H9 (cell line): Measurements from ENCODE around the gene B4GALNT1. TPM values are rescaled to one million over a fixed set of nuclear protein-coding genes. Genes with fewer than 3 reads are reported as not detected.
A peak's percentile ranks its signal among the peaks of the same experiment; 100 is the strongest.

Source experiments
- DNase-seq: peaks from one replicate; pipeline ENCODE4 v3.0.0-alpha.2; 2017
- H2AFZ ChIP-seq: one replicate; pipeline ENCODE4 v1.6.1; 2013; ENCODE audit warnings: mild to moderate bottlenecking, low read length, control low read depth, moderate library complexity
- H2AK5ac ChIP-seq: 2 replicates; pipeline ENCODE4 v1.6.1; 2013; ENCODE audit warnings: low read length, control low read depth, mixed read lengths; ENCODE audit not compliant: insufficient read length
- H2BK120ac ChIP-seq: one replicate; pipeline ENCODE4 v1.6.1; 2013; ENCODE audit warnings: low read depth, mild to moderate bottlenecking, low read length, control low read depth, inconsistent platforms; ENCODE audit not compliant: poor library complexity, severe bottlenecking
- H2BK12ac ChIP-seq: 2 replicates; pipeline ENCODE4 v1.6.1; 2013; ENCODE audit warnings: low read length, control low read depth, mixed read lengths, low read depth; ENCODE audit not compliant: insufficient read length
- H2BK15ac ChIP-seq: 2 replicates; pipeline ENCODE4 v1.6.1; 2013; ENCODE audit warnings: low read depth, low read length, control low read depth
- H2BK20ac ChIP-seq: one replicate; pipeline ENCODE4 v1.6.1; 2013; ENCODE audit warnings: low read depth, mild to moderate bottlenecking, low read length, control low read depth, inconsistent platforms; ENCODE audit not compliant: poor library complexity, severe bottlenecking
- H2BK5ac ChIP-seq: 2 replicates; pipeline ENCODE4 v1.6.1; 2013; ENCODE audit warnings: low read length, control low read depth, mixed read lengths; ENCODE audit not compliant: insufficient read length
- H3K14ac ChIP-seq: 2 replicates; pipeline ENCODE4 v1.6.1; 2013; ENCODE audit warnings: low read length, control low read depth; ENCODE audit not compliant: insufficient read depth
- H3K18ac ChIP-seq: 2 replicates; pipeline ENCODE4 v1.6.1; 2013; ENCODE audit warnings: low read depth, mild to moderate bottlenecking, mixed read lengths, low read length, control low read depth; ENCODE audit not compliant: insufficient read length
- H3K23ac ChIP-seq: 2 replicates; pipeline ENCODE4 v1.6.1; 2013; ENCODE audit warnings: low read length, control low read depth, mixed read lengths, low read depth; ENCODE audit not compliant: insufficient read length
- H3K23me2 ChIP-seq: 2 replicates; pipeline ENCODE4 v1.6.1; 2013; ENCODE audit warnings: low read depth, mild to moderate bottlenecking, mixed read lengths, low read length, control low read depth; ENCODE audit not compliant: insufficient read length, poor library complexity, severe bottlenecking
- H3K27ac ChIP-seq: 2 replicates; pipeline ENCODE4 v1.5.1; 2013; ENCODE audit warnings: low read length, control low read depth, mixed read lengths, low read depth; ENCODE audit not compliant: insufficient read length
- H3K27me3 ChIP-seq: 2 replicates; pipeline ENCODE4 v1.6.1; 2013; ENCODE audit warnings: low read length, control low read depth, inconsistent platforms; ENCODE audit not compliant: insufficient read depth
- H3K4ac ChIP-seq: 2 replicates; pipeline ENCODE4 v1.6.1; 2013; ENCODE audit warnings: low read depth, mild to moderate bottlenecking, control low read depth, inconsistent platforms, low read length, moderate library complexity
- H3K4me1 ChIP-seq: 2 replicates; pipeline ENCODE4 v1.6.1; 2013; ENCODE audit warnings: low read length, control low read depth, inconsistent platforms; ENCODE audit not compliant: insufficient read depth
- H3K4me2 ChIP-seq: 2 replicates; pipeline ENCODE4 v1.6.1; 2013; ENCODE audit warnings: low read length, control low read depth, mixed read lengths; ENCODE audit not compliant: insufficient read length, insufficient read depth
- H3K56ac ChIP-seq: 2 replicates; pipeline ENCODE4 v1.6.1; 2013; ENCODE audit warnings: low read depth, mild to moderate bottlenecking, mixed read lengths, low read length, control low read depth; ENCODE audit not compliant: insufficient read length
- H3K79me1 ChIP-seq: 2 replicates; pipeline ENCODE4 v1.6.1; 2013; ENCODE audit warnings: low read depth, mild to moderate bottlenecking, moderate library complexity, low read length, control low read depth, inconsistent platforms; ENCODE audit not compliant: insufficient read depth, poor library complexity, severe bottlenecking
- H3K79me2 ChIP-seq: 2 replicates; pipeline ENCODE4 v1.6.1; 2013; ENCODE audit warnings: low read length, control low read depth, inconsistent platforms; ENCODE audit not compliant: insufficient read depth
- H3K9ac ChIP-seq: 2 replicates; pipeline ENCODE4 v1.6.1; 2013; ENCODE audit warnings: low read length, control low read depth, mixed read lengths; ENCODE audit not compliant: insufficient read length; ENCODE audit errors: extremely low read depth
- H3K9me3 ChIP-seq: one replicate; pipeline ENCODE4 v1.6.1; 2013; ENCODE audit warnings: low read depth, low read length, inconsistent platforms; ENCODE audit not compliant: control insufficient read depth
- H3T11ph ChIP-seq: one replicate; pipeline ENCODE4 v1.6.1; 2013; ENCODE audit warnings: mild to moderate bottlenecking, low read length, control low read depth, inconsistent platforms
- H4K20me1 ChIP-seq: one replicate; pipeline ENCODE4 v1.6.1; 2013; ENCODE audit not compliant: control insufficient read depth, insufficient read length, insufficient read depth
- H4K5ac ChIP-seq: 2 replicates; pipeline ENCODE4 v1.6.1; 2013; ENCODE audit warnings: low read depth, mild to moderate bottlenecking, mixed read lengths, low read length, control low read depth; ENCODE audit not compliant: insufficient read length
- H4K8ac ChIP-seq: replicated peaks from 2 replicates; pipeline ENCODE4 v1.6.1; 2013; ENCODE audit warnings: low read length, control low read depth, mixed read lengths, low read depth; ENCODE audit not compliant: insufficient read length
- H4K91ac ChIP-seq: 2 replicates; pipeline ENCODE4 v1.6.1; 2013; ENCODE audit warnings: low read depth, mild to moderate bottlenecking, moderate library complexity, mixed read lengths, low read length, control low read depth; ENCODE audit not compliant: insufficient read length
- H3K27ac Mint-ChIP-seq, 3 experiments: 2 replicates in 2 of 3; 3 replicates in 1 of 3; pipeline ENCODE4 v1.8.0; 2020 to 2021; ENCODE audit warnings: mixed read lengths in 3 of 3, mild to moderate bottlenecking in 1 of 3, moderate library complexity in 1 of 3
- H3K27me3 Mint-ChIP-seq: 2 replicates; pipeline ENCODE4 v1.8.0; 2021; ENCODE audit warnings: low read depth, mild to moderate bottlenecking, moderate library complexity, mixed read lengths
- H3K36me3 Mint-ChIP-seq, 3 experiments: 2 replicates in 2 of 3; 3 replicates in 1 of 3; pipeline ENCODE4 v1.8.0; 2020 to 2021; ENCODE audit warnings: low read depth in 3 of 3, mixed read lengths in 3 of 3; ENCODE audit not compliant: insufficient read depth in 1 of 3
- H3K4me1 Mint-ChIP-seq, 2 experiments: 2 replicates each; pipeline ENCODE4 v1.8.0; 2020; ENCODE audit warnings: mixed read lengths in 2 of 2
- H3K4me3 Mint-ChIP-seq, 2 experiments: 2 replicates in 1 of 2; 3 replicates in 1 of 2; pipeline ENCODE4 v1.8.0; 2020 to 2021; ENCODE audit warnings: mild to moderate bottlenecking in 2 of 2, mixed read lengths in 2 of 2, moderate library complexity in 1 of 2
- H3K9me3 Mint-ChIP-seq, 2 experiments: 2 replicates in 1 of 2; 3 replicates in 1 of 2; pipeline ENCODE4 v1.8.0; 2020; ENCODE audit warnings: mild to moderate bottlenecking in 2 of 2, mixed read lengths in 2 of 2, moderate library complexity in 1 of 2
- CTCF ChIP-seq: fragments of 200-600 bp; sonication (generic); conservative IDR thresholded peaks from 3 replicates; pipeline ENCODE4 v1.8.0; 2021; ENCODE audit warnings: antibody characterized with exemption, mild to moderate bottlenecking
- WGBS: extraction: QIAGEN DNeasy Blood & Tissue Kit; methylation state at CpG from one replicate; pipeline ENCODE4 v1.1.7; 2013; ENCODE audit warnings: missing lambda C conversion rate, low lambda C conversion rate, mixed read lengths; ENCODE audit not compliant: insufficient read length; ENCODE audit errors: extremely low coverage; 5-methylcytosine and 5-hydroxymethylcytosine counted together
- total RNA-seq: library from RNA; stranded (reverse); gene quantifications from 2 replicates; pipeline ENCODE4 v1.2.1, GENCODE V29; 2021

B4GALNT1 gene
- total RNA-seq, 1 experiment from 2014 or later, result 2.3 TPM

- DNase-seq, result peak; percentile 71
- Histone ChIP-seq H3K14ac (no peak overlapping the region), H2AK5ac (no peak overlapping the region), H3K18ac (no peak overlapping the region), H2AFZ (no peak overlapping the region), H3K23ac (no peak overlapping the region), H3K27me3 (peaks cover 2% of the 10 kb centered on the region; the same call in 1 of the 2 replicates), H4K20me1 (no peaks in the 10 kb centered on the region), H3K9ac (no peak overlapping the region), H3K79me2 (no peaks in the 10 kb centered on the region), H3T11ph (no peak overlapping the region), H2BK120ac (no peak overlapping the region), H3K4ac (no peak overlapping the region), H3K27ac (no peak overlapping the region), H2BK15ac (no peak overlapping the region), H4K8ac (no peak overlapping the region), H3K4me2 (peak overlapping the region; percentile 89), H4K5ac (no peak overlapping the region), H3K4me1 (no peaks in the 10 kb centered on the region; the same call in 1 of the 2 replicates), H3K9me3 (no peaks in the 10 kb centered on the region), H3K56ac (no peak overlapping the region), H2BK5ac (no peak overlapping the region), H3K79me1 (no peaks in the 10 kb centered on the region), H3K23me2 (peaks cover 31% of the 10 kb centered on the region), H2BK20ac (no peak overlapping the region), H2BK12ac (no peak overlapping the region), H4K91ac (no peak overlapping the region)
- no CpG with 5 or more reads among the region's 19 CpGs for WGBS
- no peak for TF ChIP-seq CTCF
- Mint-ChIP-seq H3K4me3 (peak overlapping the region; percentile 75 to 76), H3K9me3 (no peaks in the 10 kb centered on the region; a peak in 1 of 5 replicates), H3K36me3 (peaks cover 10 to 24% (median 23%) of the 10 kb centered on the region in 3 experiments), H3K27me3 (peaks cover 15% of the 10 kb centered on the region), H3K4me1 (peaks cover 36 to 39% of the 10 kb centered on the region in 2 experiments), H3K27ac (no peak overlapping the region)
These were observed 23.8 kb downstream of the B4GALNT1 start for GRCh38 chr12:57609101-57609780.
